NCI-H524 (cell line): ENCODE measurements around the gene ZNF530.
A peak's percentile ranks its signal among the peaks of the same experiment; 100 is the strongest.

ENCODE experiments used
- DNase-seq, 2 experiments: peaks; one replicate each; lab custom pipeline; 2025; lab: John Stamatoyannopoulos, UW

Gene ZNF530

DNA sequence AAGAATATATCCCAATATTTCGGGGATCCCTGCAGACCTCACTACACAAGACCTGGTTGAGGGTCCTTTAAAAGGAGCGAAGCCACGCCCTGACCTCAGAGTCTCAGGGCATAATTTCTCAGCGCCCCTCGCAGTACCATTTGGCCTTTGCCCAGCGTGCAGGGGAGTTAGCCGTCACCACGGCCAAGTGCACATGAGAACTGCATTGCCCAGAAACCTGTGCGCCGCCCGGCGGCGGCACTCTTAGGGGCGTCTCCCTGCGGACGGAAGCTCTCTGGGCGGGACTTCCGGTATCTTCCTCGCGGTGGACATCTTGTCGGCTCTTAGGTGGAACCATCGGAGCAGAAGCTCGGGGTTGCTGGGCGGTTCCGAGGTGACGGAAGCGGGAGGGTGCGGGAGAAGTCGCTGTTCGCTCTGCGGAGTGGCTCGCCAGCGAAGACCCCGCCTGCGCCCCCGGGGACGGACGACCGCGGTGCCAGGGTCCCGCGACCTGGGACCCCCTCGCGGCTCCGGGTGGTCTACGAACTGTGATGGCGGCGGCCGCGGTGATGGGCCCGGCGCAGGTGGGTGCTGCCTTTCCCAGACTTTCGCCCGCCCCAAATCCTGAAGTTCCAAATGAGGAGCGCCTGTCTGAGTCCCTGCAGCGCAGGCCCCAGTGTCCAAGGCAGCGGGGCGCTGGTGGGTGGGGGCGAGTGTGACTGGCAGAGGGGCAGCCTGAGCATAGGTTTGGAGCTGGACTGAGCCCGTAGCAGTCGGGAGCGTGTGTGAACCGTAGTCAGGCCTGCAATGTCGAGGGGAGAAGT is 14.5 kb downstream of the ZNF530 start, which contains the start of gene ZNF134:
Gene ZNF134 (plus strand): TSS at position 302 of the 803 bp plus-strand sequence. CDS start 5,227 bp downstream, outside the sequence.
- peak; percentile 89 to 94 for DNase-seq

DNA sequence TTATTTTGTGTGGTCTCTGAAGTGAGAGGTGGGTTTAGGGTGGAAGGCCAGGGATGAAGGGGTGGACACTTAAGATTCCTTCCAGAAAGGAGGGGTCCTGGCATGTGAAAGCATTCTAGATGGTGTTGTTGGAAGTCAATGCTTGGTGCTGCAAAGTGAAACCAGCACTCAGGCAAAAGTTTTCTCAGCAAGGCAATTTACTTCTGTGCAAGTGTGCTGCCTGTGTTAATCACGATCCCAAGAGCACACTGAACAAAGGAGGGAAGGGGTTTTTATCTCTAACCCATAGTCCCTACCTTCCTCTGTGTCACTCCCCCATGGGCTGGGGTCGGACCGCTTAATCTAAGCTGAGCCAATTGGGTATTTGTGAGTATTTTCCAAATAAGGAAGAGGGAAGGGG is 15.7 kb downstream of the ZNF530 start:
- no peak for DNase-seq

DNA sequence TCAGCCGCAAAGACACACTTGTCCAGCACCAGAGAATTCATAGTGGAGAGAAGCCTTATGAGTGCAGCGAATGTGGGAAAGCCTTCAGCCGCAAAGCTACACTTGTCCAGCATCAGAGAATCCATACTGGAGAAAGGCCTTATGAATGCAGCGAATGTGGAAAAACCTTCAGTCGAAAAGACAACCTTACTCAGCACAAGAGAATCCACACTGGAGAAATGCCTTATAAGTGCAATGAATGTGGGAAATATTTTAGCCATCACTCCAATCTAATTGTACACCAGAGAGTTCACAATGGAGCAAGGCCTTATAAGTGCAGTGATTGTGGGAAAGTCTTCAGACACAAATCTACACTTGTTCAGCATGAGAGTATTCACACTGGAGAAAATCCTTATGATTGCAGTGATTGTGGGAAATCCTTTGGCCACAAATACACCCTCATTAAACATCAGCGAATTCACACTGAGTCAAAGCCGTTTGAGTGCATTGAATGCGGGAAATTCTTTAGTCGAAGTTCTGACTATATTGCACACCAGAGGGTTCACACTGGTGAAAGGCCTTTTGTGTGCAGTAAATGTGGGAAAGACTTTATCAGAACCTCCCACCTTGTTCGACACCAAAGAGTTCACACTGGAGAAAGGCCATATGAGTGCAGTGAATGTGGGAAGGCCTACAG is 21.1 kb downstream of the ZNF530 start:
- DNase-seq: no peak

DNA sequence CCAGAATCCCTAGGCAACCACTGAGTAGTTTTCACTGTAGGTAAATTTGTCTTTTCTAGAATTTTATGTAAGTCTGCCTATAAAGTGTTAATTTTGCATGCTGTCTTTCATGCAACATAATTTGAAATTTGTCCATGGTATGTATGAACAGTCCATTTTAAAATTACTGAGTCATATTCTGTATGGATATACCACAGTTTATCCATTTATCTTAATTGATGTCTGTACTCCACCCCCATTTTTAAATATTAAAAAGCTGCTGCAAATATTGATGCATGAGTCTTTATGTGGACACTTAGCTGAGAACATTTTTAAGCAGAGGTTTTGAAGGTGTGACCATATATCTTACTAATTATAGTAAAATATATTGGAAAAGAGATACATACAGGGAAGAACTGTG is 23.4 kb downstream of the ZNF530 start:
- no peak for DNase-seq

DNA sequence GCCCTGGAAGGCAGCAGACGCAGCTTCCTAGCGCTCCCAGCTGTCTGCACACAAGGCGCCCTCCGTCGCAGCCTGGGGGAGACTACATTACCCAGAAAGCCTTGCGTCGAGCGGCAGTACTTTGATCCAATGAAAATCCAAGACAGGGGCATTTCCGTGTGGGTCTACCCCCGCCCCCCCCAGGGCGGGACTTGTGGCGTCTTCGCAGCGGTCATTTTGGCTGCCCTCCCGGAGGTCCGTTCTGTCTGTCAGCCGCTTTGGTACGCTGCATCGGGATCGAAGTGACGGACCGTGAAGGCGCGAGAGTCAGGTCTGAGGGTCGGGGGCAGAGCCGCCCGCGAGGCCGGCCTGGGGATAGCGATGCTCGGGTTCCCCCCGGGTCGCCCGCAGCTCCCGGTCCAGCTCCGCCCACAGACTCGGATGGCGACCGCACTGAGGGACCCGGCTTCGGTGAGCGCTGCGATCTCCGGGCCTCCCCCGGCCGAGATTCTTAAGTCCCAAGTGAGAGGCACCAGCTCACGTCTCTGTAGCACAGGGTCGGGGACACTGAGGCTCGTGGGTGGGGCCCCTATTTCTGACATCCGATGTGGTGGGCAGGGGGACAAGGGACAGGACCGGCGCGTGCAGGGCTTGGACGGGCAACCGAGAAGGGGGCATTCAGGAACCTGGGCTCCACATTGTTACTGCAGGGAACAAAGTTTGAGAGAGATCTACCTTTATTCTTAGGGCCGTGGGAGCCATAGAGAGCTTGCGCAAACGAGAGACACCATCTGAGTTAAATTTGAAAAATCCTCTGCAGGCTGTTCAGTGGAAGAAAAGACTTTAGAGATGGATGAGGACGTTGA is 33.5 kb downstream of the ZNF530 start, which contains the start of gene ZNF211:
Gene ZNF211 (plus strand): TSS at position 182 of the 845 bp plus-strand sequence. CDS start 179 bp downstream, at position 361.
- DNase-seq: peak; percentile 95 to 99

DNA sequence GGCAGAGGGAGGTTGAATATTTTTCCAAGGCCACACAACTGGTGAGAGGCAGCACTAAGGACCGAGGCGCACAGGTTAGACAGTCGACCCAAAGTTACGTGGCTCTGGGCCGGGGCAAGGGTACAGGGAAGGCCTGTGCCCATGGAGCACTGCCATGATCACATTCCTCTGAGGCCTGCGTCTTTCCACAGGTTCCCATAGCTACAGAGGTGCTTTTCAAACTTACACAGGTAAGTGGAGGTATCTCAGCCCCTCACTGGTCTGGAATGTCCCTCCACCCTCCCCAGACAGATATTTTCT is 34.1 kb downstream of the ZNF530 start:
- no peak for DNase-seq

DNA sequence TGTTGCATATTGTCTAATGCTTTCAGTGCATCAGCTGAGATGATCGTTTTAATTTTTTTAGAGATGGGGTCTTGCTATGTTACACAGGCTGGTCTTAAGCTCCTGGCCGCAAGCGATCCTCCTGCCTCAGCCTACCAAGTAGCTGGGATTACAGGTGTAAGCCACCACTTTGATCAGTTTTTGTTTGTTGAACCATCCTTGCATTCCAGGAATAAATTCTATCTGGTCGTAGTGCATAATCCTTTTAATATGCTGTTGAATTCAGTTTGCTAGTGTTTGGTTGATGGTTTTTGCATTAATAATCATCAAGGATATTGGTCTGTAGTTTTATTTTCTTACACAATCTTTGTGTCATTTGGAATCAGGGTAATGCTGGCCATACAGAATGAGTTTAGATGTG is 37.7 kb downstream of the ZNF530 start:
- DNase-seq: no peak

DNA sequence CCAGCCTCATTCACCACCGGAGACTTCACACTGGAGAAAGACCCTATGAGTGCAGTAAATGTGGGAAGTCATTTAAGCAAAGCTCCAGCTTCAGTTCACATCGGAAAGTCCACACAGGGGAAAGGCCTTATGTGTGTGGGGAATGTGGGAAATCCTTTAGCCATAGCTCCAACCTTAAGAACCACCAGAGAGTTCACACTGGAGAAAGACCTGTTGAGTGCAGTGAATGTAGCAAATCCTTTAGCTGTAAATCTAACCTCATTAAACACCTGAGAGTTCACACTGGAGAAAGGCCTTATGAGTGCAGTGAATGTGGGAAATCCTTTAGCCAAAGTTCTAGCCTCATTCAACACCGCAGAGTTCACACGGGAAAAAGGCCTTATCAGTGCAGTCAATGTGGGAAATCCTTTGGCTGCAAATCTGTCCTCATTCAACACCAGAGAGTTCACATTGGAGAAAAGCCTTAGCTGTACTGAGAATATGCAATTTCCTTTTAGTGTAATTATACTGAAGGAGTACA is 42.1 kb downstream of the ZNF530 start:
- no peak for DNase-seq

DNA sequence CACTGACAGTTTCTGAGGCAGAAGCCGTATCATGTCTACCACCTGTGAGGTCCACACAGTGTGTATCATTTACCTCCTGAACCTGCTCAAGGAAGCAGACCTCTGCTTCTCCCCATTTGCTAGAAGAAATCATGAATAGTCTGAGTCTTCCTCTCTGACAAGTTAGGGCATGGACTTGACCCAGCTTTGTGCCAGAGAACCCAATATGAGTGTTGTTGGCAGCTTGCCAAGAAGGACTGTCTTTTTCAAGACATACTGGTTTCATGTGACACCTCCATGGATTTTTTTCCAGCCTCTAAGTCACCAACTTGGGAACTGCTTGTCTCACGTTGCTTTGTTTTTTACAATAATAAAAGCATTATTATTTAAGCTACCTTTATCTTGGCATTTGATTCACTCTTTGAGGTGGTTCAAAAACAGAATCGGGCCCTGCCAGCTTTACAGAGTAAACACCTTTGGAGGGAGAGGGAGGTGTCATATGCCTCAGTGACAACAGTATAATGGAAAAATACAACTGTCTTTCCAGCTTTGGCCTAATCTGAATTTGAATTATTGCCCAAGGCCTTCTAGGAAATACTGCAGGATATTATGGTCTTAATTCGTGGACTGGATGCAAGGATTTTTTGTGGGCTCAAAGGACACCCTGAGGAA is 42.8 kb downstream of the ZNF530 start:
- DNase-seq: no peak

DNA sequence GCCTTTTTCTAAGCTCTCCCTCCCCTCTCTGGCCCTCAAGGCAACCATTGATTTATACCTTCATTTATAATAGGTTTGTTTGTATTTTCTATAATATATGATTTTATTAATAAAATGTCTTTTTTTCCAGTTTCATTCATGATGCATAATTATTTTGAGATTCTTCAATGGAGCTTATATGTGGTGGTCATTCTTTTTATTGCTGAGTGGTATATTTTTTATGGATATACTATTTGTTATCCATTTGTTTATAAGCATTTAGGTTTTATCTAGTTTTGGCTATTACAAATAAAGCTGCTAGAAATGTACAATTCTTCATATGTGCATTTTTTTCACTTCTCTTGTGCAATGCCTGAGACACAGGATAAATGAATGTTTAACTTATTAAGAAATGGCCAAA is 44.0 kb downstream of the ZNF530 start:
- no peak for DNase-seq

DNA sequence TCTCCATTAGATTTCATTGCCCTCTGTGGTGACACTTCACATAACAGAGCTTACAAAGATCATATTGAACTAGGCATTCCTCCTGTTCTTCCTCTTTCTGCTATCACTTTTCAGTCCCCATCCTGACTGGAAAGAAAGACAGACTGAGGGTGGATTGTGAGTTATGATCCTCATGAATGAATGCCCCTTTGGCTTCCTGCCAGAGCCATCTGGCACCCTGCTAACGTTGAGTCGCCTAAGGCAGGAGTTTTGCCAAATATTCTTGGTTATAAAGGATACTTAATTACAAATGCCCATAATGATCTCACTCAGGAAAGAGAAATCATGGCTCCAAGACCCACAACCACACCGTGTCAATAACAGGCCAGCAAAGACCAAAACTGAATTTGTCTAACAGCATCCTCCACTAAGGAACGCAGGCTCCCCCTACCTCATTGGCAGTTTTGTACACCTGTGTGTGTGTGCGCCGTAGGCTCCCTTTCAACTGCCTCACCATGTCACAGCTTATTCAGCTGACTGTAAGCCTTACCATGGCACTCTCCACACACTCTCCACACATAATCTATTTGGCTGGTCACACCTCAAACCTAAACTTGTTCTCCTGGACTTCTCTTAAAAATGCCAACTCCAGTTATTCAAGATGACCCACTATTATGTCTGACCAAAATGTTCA is 48.8 kb downstream of the ZNF530 start:
- peak; percentile 87 to 97 for DNase-seq

DNA sequence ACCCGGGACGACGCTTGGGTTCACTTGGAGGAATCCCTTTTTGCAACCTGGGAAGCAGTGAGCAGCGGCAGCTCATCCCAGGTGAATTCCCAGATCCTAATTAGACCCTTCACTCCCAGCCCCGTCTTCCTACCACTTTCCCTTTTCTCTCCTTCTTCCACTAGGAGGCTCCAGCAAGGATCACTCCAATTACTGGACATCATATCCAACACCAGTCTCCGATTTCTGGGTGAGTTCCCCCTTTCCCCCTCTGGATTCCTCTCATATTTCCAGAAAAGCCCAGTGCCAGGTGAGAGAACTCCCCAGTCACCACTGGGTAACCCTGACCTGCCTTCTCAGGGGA is 51.9 kb downstream of the ZNF530 start:
- DNase-seq: no peak

DNA sequence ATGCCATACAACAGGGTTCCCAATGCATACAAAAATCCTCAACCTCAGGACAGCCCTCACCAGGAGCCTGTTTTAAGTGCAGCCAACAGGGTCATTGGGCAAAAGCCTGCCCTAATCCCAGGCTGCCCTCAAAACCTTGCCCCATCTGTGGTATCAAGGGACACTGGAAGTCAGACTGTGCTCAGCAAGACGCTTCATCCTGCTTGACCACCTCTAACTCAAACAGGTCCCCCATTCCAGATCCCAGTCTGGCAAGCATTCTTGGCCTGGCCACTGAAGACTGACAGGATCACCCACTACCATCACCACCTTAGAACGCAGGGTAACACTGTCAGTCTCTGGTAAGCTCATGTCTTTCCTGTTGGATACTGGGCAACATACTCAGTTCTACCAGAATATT is 54.0 kb downstream of the ZNF530 start:
- DNase-seq: no peak

DNA sequence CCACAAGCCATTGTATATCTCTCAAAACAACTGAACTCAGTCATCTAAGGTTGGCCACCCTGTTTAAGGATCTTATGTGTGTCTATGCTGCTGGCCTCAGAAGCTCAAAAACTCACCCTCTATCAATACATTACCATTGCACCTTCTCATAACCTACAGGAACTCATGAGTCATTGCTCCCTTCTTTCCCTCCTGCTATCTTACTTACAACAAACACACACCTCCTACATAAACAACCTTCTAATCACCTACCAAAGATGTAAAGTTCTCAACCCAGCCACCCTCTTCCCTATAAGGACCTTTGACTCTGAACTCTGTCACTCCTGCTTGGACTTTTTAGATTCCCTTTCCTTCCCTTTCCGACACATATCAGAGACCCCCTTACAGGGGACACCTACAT is 55.8 kb downstream of the ZNF530 start:
- DNase-seq: no peak

DNA sequence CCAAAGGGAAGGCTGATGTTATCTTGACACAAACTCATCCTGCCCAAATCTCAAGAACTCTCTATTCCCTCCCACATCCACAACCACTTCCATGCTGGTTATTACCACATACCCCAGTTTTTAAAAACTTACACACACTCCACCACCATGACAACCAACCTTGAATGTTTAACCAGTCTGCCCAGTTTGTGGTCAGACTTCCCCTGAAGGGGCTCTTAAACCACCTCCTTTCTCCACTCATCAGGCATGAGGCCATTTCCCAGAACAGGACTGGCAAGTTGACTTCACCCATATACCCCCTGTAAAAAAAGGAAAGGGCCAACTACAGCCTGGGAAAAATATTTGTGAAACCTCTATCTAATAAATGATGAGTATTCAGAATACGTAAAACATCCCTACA is 56.7 kb downstream of the ZNF530 start:
- no peak for DNase-seq
